SK-N-SH (cell line): ENCODE data around the gene SYNPO2. TPM values are rescaled to one million over a fixed set of nuclear protein-coding genes. Genes with fewer than 3 reads are reported as not detected.

Experiments
- CTCF ChIA-PET: fragments of 300-600, 350-600 bp; formaldehyde crosslinking; extraction: SDS; loops from one replicate; lab custom pipeline; 2021; lab: Yijun Ruan, JAX
- POLR2A ChIA-PET: fragments of 350-600 bp; sonication (Branson Sonifier 250); formaldehyde crosslinking; extraction: SDS; loops from one replicate; lab custom pipeline; 2020; ENCODE audit warnings: antibody characterized with exemption, inconsistent platforms; lab: Yijun Ruan, JAX
- DNase-seq: peaks from one replicate; pipeline ENCODE4 v3.0.0; 2012
- H2AFZ ChIP-seq: fragments of 200-600 bp; sonication (generic); 2 replicates; pipeline ENCODE4 v1.8.1; 2016; ENCODE audit warnings: antibody characterized with exemption, mild to moderate bottlenecking, low read depth
- H3F3A ChIP-seq: fragments of 200-600 bp; sonication (generic); replicated peaks from 2 replicates; pipeline ENCODE3; 2016; ENCODE audit warnings: antibody characterized with exemption, mild to moderate bottlenecking; ENCODE audit not compliant: insufficient read depth
- H3K27ac ChIP-seq, 2 experiments: fragments of 200-500 bp in 1 of 2; fragments of 200-600 bp in 1 of 2; sonication (Bioruptor generic) in 1 of 2; sonication (generic), shearing (Covaris generic) in 1 of 2; 2 replicates each; pipeline versions ENCODE4 v1.5.1 to v1.6.1; 2014 to 2016; ENCODE audit warnings: low read depth in 2 of 2, inconsistent platforms in 1 of 2, low read length in 1 of 2, mild to moderate bottlenecking in 1 of 2, mixed read lengths in 1 of 2
- H3K27me3 ChIP-seq: fragments of 200-600 bp; sonication (generic), shearing (Covaris generic); 2 replicates; pipeline ENCODE4 v1.6.1; 2016; ENCODE audit warnings: mixed run types; ENCODE audit not compliant: insufficient read depth
- H3K36me3 ChIP-seq, 2 experiments: fragments of 200-500 bp in 1 of 2; fragments of 200-600 bp in 1 of 2; sonication (Bioruptor generic) in 1 of 2; sonication (generic) in 1 of 2; replicated peaks in 1 of 2; 2 replicates each; pipeline versions ENCODE3 to v1.5.1; 2014 to 2016; ENCODE audit warnings: low read length in 1 of 2, mild to moderate bottlenecking in 1 of 2; ENCODE audit not compliant: insufficient read depth in 2 of 2, control insufficient read depth in 1 of 2
- H3K4me1 ChIP-seq, 2 experiments: fragments of 200-500 bp in 1 of 2; fragments of 200-600 bp in 1 of 2; sonication (Bioruptor generic) in 1 of 2; sonication (generic), shearing (Covaris generic) in 1 of 2; 2 replicates each; pipeline versions ENCODE4 v1.5.1 to v1.6.1; 2014 to 2016; ENCODE audit warnings: low read depth in 1 of 2, low read length in 1 of 2, mixed run types in 1 of 2; ENCODE audit not compliant: insufficient read depth in 2 of 2, control insufficient read depth in 1 of 2
- H3K4me2 ChIP-seq: fragments of 200-600 bp; sonication (generic), shearing (Covaris generic); 2 replicates; pipeline ENCODE4 v1.6.1; 2017; ENCODE audit warnings: mixed run types
- H3K4me3 ChIP-seq, 2 experiments: fragments of 200-500 bp in 1 of 2; fragments of 200-600 bp in 1 of 2; sonication (Bioruptor generic) in 1 of 2; sonication (generic), shearing (Covaris generic) in 1 of 2; 2 replicates each; pipeline versions ENCODE4 v1.5.1 to v1.8.1; 2014 to 2016; ENCODE audit warnings: low read depth in 2 of 2, inconsistent platforms in 1 of 2, low read length in 1 of 2, mild to moderate bottlenecking in 1 of 2, mixed read lengths in 1 of 2, moderate library complexity in 1 of 2
- H3K79me2 ChIP-seq: fragments of 200-600 bp; sonication (generic); 2 replicates; pipeline ENCODE4 v1.8.1; 2017; ENCODE audit warnings: mild to moderate bottlenecking; ENCODE audit not compliant: insufficient read depth
- H3K9ac ChIP-seq: fragments of 200-600 bp; sonication (generic); 2 replicates; pipeline ENCODE4 v1.6.1; 2017; ENCODE audit warnings: mixed run types
- H3K9me2 ChIP-seq: fragments of 200-600 bp; sonication (generic); 2 replicates; pipeline ENCODE4 v1.6.1; 2017; ENCODE audit warnings: mixed run types
- H3K9me3 ChIP-seq: fragments of 200-600 bp; sonication (generic); 2 replicates; pipeline ENCODE4 v1.6.1; 2017; ENCODE audit warnings: mixed run types, mild to moderate bottlenecking, moderate library complexity
- H4K20me1 ChIP-seq: fragments of 200-600 bp; sonication (generic); 2 replicates; pipeline ENCODE4 v1.6.1; 2017; ENCODE audit warnings: mild to moderate bottlenecking, mixed run types; ENCODE audit not compliant: insufficient read depth
- ELF1 ChIP-seq: IDR thresholded peaks from 2 replicates; pipeline ENCODE4 v1.4.0; 2012
- MEF2A ChIP-seq: IDR thresholded peaks from 2 replicates; pipeline ENCODE4 v1.4.0; 2012; ENCODE audit warnings: low read depth, borderline replicate concordance
- MXI1 ChIP-seq: IDR thresholded peaks from 2 replicates; pipeline ENCODE4 v1.6.1; 2012; ENCODE audit warnings: mild to moderate bottlenecking, low read depth, low read length, improper control_type of control experiment
- NFIC ChIP-seq: IDR thresholded peaks from 2 replicates; pipeline ENCODE4 v1.4.0; 2012; ENCODE audit warnings: borderline replicate concordance
- NRF1 ChIP-seq: IDR thresholded peaks from 2 replicates; pipeline ENCODE4 v1.6.1; 2012; ENCODE audit warnings: low read depth, mild to moderate bottlenecking, low read length
- RAD21 ChIP-seq: IDR thresholded peaks from 2 replicates; pipeline ENCODE4 v1.6.1; 2012; ENCODE audit warnings: mild to moderate bottlenecking, low read length
- SIN3A ChIP-seq: IDR thresholded peaks from 2 replicates; pipeline ENCODE4 v1.6.1; 2012; ENCODE audit warnings: low read depth, mild to moderate bottlenecking, low read length, moderate library complexity, borderline replicate concordance
- TEAD4 ChIP-seq: IDR thresholded peaks from 2 replicates; pipeline ENCODE4 v1.4.0; 2012; ENCODE audit warnings: mild to moderate bottlenecking, borderline replicate concordance; ENCODE audit not compliant: insufficient read depth
- ZBTB33 ChIP-seq: IDR thresholded peaks from 2 replicates; pipeline ENCODE4 v1.4.0; 2012; ENCODE audit warnings: low read depth, borderline replicate concordance
- WGBS: methylation state at CpG from one replicate; pipeline ENCODE4 v1.1.6; 2017; ENCODE audit warnings: low lambda C conversion rate; 5-methylcytosine and 5-hydroxymethylcytosine counted together
- polyA plus RNA-seq, 3 experiments: library from polyadenylated mRNA; depleted of rRNA; stranded (reverse); fragments of >200 nt; gene quantifications; 2 replicates each; pipeline ENCODE4 v1.2.3, GENCODE V29; 2012
- TF ChIP-seq, protein P1 (sequence below): fragments of 150-350 bp; IDR thresholded peaks from 2 replicates; pipeline ENCODE4 v1.6.1; 2016; ENCODE audit warnings: mild to moderate bottlenecking, low read depth, low read length

Gene SYNPO2
- polyA plus RNA-seq, 1 of the 3 experiments (the other 2 are of a cell fraction): 7.2 TPM

GRCh38 chr4:118999919-119000318, 111.3 kb downstream of the SYNPO2 start:
- Histone ChIP-seq H4K20me1 (no peaks in the 10 kb centered on the region), H3K27ac (0 out of 4 replicates have a peak overlapping the region, but pooled peaks of 1 of the 2 experiments have one; percentile 8), H3K79me2 (no peaks in the 10 kb centered on the region), H3K4me3 (no peak overlapping the region), H3K27me3 (no peaks in the 10 kb centered on the region), H3K9me3 (no peaks in the 10 kb centered on the region), H3K4me2 (no peak overlapping the region), H3K4me1 (0 out of 4 replicates have a peak, but pooled peaks cover 0 to 4% of the 10 kb centered on the region in 2 experiments), H3F3A (peaks cover 5% of the 10 kb centered on the region), H3K36me3 (peaks cover 0 to 7% of the 10 kb centered on the region in 2 experiments), H2AFZ (no peak overlapping the region), H3K9me2 (no peaks in the 10 kb centered on the region), H3K9ac (no peak overlapping the region)
- WGBS: 100% methylated on average over 1 of the region's 1 CpG
- ChIA-PET POLR2A (no interaction called here), CTCF (interaction anchor here (0.7 to 1.7 kb wide), 2 partner anchors 9 to 19 kb away, joined by 3 to 4 read pairs; no protein-coding TSS in a partner anchor)
- no peak for TF ChIP-seq NFIC
- TF ChIP-seq ELF1: no peak
- no peak for TF ChIP-seq MXI1
- TF ChIP-seq TEAD4: no peak
- TF ChIP-seq, protein P1, sequence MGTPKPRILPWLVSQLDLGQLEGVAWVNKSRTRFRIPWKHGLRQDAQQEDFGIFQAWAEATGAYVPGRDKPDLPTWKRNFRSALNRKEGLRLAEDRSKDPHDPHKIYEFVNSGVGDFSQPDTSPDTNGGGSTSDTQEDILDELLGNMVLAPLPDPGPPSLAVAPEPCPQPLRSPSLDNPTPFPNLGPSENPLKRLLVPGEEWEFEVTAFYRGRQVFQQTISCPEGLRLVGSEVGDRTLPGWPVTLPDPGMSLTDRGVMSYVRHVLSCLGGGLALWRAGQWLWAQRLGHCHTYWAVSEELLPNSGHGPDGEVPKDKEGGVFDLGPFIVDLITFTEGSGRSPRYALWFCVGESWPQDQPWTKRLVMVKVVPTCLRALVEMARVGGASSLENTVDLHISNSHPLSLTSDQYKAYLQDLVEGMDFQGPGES: no peak
- no peak for TF ChIP-seq SIN3A
- no peak for TF ChIP-seq RAD21
- no peak for TF ChIP-seq ZBTB33
- no peak for TF ChIP-seq NRF1
- no peak for DNase-seq

DNA sequence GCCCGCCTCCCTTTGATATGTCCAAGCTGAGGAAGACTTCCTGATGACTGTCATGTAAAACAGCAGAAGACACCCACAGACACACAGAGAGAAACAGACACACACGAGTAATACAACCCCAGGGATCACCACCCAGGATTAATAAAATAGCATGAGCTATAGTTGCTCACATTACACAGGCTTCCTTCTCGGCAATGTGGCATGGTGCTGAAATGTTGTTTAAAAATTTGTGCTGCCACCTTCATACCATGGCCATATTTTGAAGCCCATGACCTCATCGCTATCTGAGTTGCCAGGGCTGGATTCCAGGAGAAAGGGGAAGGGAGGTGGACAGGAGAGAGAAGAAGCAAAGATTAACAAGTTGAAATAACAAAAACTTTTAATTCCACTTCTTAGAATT, 111.7 kb downstream of the SYNPO2 start:
- Histone ChIP-seq H3K4me3 (no peak overlapping the region), H2AFZ (no peak overlapping the region), H3K27ac (no peak overlapping the region), H3K4me2 (no peak overlapping the region; the same call in 1 of the 2 replicates), H4K20me1 (no peaks in the 10 kb centered on the region), H3K9me3 (no peaks in the 10 kb centered on the region), H3K79me2 (no peaks in the 10 kb centered on the region), H3K27me3 (no peaks in the 10 kb centered on the region), H3K36me3 (peaks cover 0 to 7% of the 10 kb centered on the region in 2 experiments), H3F3A (peaks cover under 1% of the 10 kb centered on the region), H3K4me1 (0 out of 4 replicates have a peak, but pooled peaks cover 0 to 4% of the 10 kb centered on the region in 2 experiments), H3K9me2 (no peaks in the 10 kb centered on the region), H3K9ac (no peak overlapping the region)
- CTCF ChIA-PET: interaction anchor here (0.7 kb wide), 1 partner anchor 10 kb away, joined by 3 read pairs; no protein-coding TSS in a partner anchor
- TF ChIP-seq MEF2A: no peak
- DNase-seq: no peak
- WGBS: 88% methylated on average over 4 of the region's 4 CpGs
- POLR2A ChIA-PET: no interaction called here
